SK-N-SH (cell line): ENCODE results near the gene TMEM54.

Experiments used
- CHD2 ChIP-seq: fragments of 150-350 bp; IDR thresholded peaks from 2 replicates; pipeline ENCODE4 v1.6.1; 2018; ENCODE audit warnings: low read length; ENCODE audit not compliant: partially characterized antibody
- CTCF ChIP-seq: fragments of 200-600 bp; sonication (generic); IDR thresholded peaks from 2 replicates; pipeline ENCODE4 v1.6.1; 2017; ENCODE audit warnings: antibody characterized with exemption, mild to moderate bottlenecking, moderate library complexity
- EP300 ChIP-seq, 2 experiments: IDR thresholded peaks; 2 replicates each; pipeline versions ENCODE4 v1.4.0 to v1.6.1; 2012; ENCODE audit warnings: borderline replicate concordance in 1 of 2, low read depth in 1 of 2, low read length in 1 of 2
- EZH2phosphoT487 ChIP-seq: fragments of 200-600 bp; sonication (generic); IDR thresholded peaks from 2 replicates; pipeline ENCODE4 v1.6.1; 2017; ENCODE audit warnings: low read depth, mixed run types, mild to moderate bottlenecking, antibody characterized with exemption, moderate library complexity, borderline replicate concordance
- GABPA ChIP-seq: IDR thresholded peaks from 2 replicates; pipeline ENCODE4 v1.4.0; 2012; ENCODE audit warnings: low read depth, mild to moderate bottlenecking
- MXI1 ChIP-seq: IDR thresholded peaks from 2 replicates; pipeline ENCODE4 v1.6.1; 2012; ENCODE audit warnings: mild to moderate bottlenecking, low read depth, low read length, improper control_type of control experiment
- POLR2AphosphoS5 ChIP-seq: IDR thresholded peaks from 2 replicates; pipeline ENCODE4 v1.6.1; 2012; ENCODE audit warnings: low read depth, low read length
- SIN3A ChIP-seq: IDR thresholded peaks from 2 replicates; pipeline ENCODE4 v1.6.1; 2012; ENCODE audit warnings: low read depth, mild to moderate bottlenecking, low read length, moderate library complexity, borderline replicate concordance
- SMC3 ChIP-seq: IDR thresholded peaks from 2 replicates; pipeline ENCODE4 v1.6.1; 2012; ENCODE audit warnings: low read depth, low read length, improper control_type of control experiment
- TAF1 ChIP-seq: IDR thresholded peaks from 2 replicates; pipeline ENCODE4 v1.6.1; 2012; ENCODE audit warnings: low read depth, mild to moderate bottlenecking, low read length, moderate library complexity, borderline replicate concordance
- TEAD4 ChIP-seq: IDR thresholded peaks from 2 replicates; pipeline ENCODE4 v1.4.0; 2012; ENCODE audit warnings: mild to moderate bottlenecking, borderline replicate concordance; ENCODE audit not compliant: insufficient read depth
- USF2 ChIP-seq: fragments of 150-350 bp; IDR thresholded peaks from 2 replicates; pipeline ENCODE4 v1.6.1; 2017; ENCODE audit warnings: antibody characterized with exemption, low read length, low read depth, borderline replicate concordance
- YY1 ChIP-seq: IDR thresholded peaks from 2 replicates; pipeline ENCODE4 v1.4.0; 2012; ENCODE audit warnings: low read depth, mild to moderate bottlenecking

- TF ChIP-seq POLR2AphosphoS5: no peak
- no peak for TF ChIP-seq TEAD4
- no peak for TF ChIP-seq SMC3
- TF ChIP-seq CTCF: no peak
- TF ChIP-seq USF2: no peak
- no peak for TF ChIP-seq CHD2
- TF ChIP-seq YY1: no peak
- TF ChIP-seq SIN3A: no peak
- no peak for TF ChIP-seq TAF1
- TF ChIP-seq EP300 (IDR thresholded peaks at IDR 0.05; ENCODE audit: borderline replicate concordance in 1 of 2, low read depth in 1 of 2, low read length in 1 of 2): no peak
- TF ChIP-seq GABPA: no peak
- TF ChIP-seq EZH2phosphoT487: no peak
- TF ChIP-seq MXI1: no peak
These were observed 34.0 kb downstream of the TMEM54 start for GRCh38 chr1:32867151-32867550.
